ENCODE results near the gene GALNT11. TPM values are rescaled to one million over a fixed set of nuclear protein-coding genes. Genes with fewer than 3 reads are reported as not detected.

Gene GALNT11
- total and polyA plus RNA-seq, 7 experiments from 2014 or later: 16.0 to 41.3 (median 25.6) TPM

DNA sequence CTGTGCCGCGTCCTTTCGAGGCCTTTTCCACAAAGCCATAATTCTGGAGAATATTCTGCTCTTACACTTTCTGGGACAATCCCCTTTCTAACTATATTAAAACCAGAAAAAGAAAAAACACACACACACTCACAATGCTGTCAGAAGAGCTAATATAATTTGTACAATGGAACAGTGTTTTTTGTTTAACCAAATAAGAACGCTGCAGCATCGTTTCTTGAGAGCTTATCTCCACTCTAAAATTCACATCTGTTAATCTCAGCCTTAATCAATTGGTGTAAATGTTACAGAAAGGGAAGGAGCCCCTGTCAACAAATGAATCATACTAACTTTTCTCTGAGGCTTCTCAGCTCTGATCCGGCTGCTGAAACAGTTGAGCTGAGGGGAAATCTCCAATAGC is 123.9 kb downstream of the GALNT11 start:
- intact Hi-C loops (cut with micrococcal nuclease): loop anchor here (5.0 to 10.0 kb wide), 6 partner anchors 215 to 675 kb away; partner anchors contain the start of gene PRKAG2 (in 1 of the 2)
- no peak overlapping the region for H3K4me3 Mint-ChIP-seq
- Histone ChIP-seq H3K9me3 (ENCODE audit: control insufficient read depth in 2 of 3, low read length in 3 of 3) (no peaks in the 10 kb centered on the region), H3K4me1 (ENCODE audit: control insufficient read depth in 2 of 2, insufficient read depth in 2 of 2, low read length in 2 of 2) (peaks cover 14 to 21% of the 10 kb centered on the region in 2 donors), H3K27ac (ENCODE audit: low read depth, low read length) (no peak overlapping the region), H3K4me3 (ENCODE audit: low read length) (no peak overlapping the region), H3K27me3 (ENCODE audit: control insufficient read depth in 2 of 2, insufficient read depth in 2 of 2, low read length in 2 of 2) (no peaks in the 10 kb centered on the region), H3K36me3 (ENCODE audit: control insufficient read depth in 2 of 3, insufficient read depth in 3 of 3, low read length in 3 of 3) (peaks cover 17 to 66% (median 21%) of the 10 kb centered on the region in 3 experiments)
- POLR2A ChIA-PET: no interaction called here
- peak overlapping the region in 6 of 9 donors; percentile 20 to 65 (median 51) for H3K27ac Mint-ChIP-seq
- CTCF ChIA-PET: no interaction called here
- ATAC-seq: no peak
- no peaks in the 10 kb centered on the region for H3K27me3 Mint-ChIP-seq
- DNase-seq: no peak
- peaks cover 0 to 2% (median 0%) of the 10 kb centered on the region in 11 donors for H3K9me3 Mint-ChIP-seq
- H3K36me3 Mint-ChIP-seq: peaks cover 16 to 54% (median 28%) of the 10 kb centered on the region in 5 donors
- peaks cover 19 to 29% (median 23%) of the 10 kb centered on the region in 7 donors for H3K4me1 Mint-ChIP-seq

DNA sequence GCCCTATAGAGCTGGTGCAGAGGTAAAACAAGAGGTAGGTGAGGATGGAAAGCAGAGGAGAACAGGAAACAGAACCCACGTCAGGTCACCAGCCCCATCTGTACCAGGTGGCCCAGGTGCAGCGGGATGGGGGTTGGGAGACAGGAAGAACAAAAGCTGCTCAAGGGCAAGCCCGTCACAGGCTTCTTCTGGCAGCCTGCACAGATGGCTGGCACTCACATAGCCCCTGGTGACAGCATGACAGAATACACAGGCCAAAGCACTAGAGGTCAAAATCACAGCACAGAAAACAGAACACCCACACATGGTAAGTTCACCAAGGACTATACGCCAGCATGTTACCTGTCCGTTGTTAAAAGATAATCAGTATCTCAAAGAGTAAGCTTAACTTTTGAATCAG is 126.8 kb downstream of the GALNT11 start:
- H3K9me3 ChIP-seq (ENCODE audit: control insufficient read depth in 2 of 3, low read length in 3 of 3): no peaks in the 10 kb centered on the region
- peaks cover 17 to 86% (median 21%) of the 10 kb centered on the region in 3 experiments for H3K36me3 ChIP-seq (ENCODE audit: control insufficient read depth in 2 of 3, insufficient read depth in 3 of 3, low read length in 3 of 3)
- H3K27me3 ChIP-seq (ENCODE audit: control insufficient read depth in 2 of 2, insufficient read depth in 2 of 2, low read length in 2 of 2): no peaks in the 10 kb centered on the region
- no peaks in the 10 kb centered on the region for H3K4me1 ChIP-seq (ENCODE audit: control insufficient read depth in 2 of 2, insufficient read depth in 2 of 2, low read length in 2 of 2)
- H3K27ac Mint-ChIP-seq: peak overlapping the region in 5 of 9 donors; percentile 6 to 58 (median 43)
- intact Hi-C loops (cut with micrococcal nuclease): no loop called here
- H3K4me1 Mint-ChIP-seq: peaks cover 0 to 6% (median 3%) of the 10 kb centered on the region in 7 donors
- H3K27ac ChIP-seq (ENCODE audit: low read depth, low read length): no peak overlapping the region
- H3K36me3 Mint-ChIP-seq: peaks cover 16 to 62% (median 30%) of the 10 kb centered on the region in 5 donors
- no peak for DNase-seq
- H3K4me3 ChIP-seq (ENCODE audit: low read length): no peak overlapping the region
- ChIA-PET CTCF (no interaction called here), POLR2A (interaction anchor here (1.3 kb wide), 1 partner anchor 8 kb away, joined by 5 read pairs; no protein-coding TSS in a partner anchor)
- H3K9me3 Mint-ChIP-seq: peaks cover 0 to 2% (median 0%) of the 10 kb centered on the region in 11 donors
- H3K27me3 Mint-ChIP-seq: no peaks in the 10 kb centered on the region
- ATAC-seq: no peak
- H3K4me3 Mint-ChIP-seq: peak overlapping the region in 1 of 10 donors; percentile 0

DNA sequence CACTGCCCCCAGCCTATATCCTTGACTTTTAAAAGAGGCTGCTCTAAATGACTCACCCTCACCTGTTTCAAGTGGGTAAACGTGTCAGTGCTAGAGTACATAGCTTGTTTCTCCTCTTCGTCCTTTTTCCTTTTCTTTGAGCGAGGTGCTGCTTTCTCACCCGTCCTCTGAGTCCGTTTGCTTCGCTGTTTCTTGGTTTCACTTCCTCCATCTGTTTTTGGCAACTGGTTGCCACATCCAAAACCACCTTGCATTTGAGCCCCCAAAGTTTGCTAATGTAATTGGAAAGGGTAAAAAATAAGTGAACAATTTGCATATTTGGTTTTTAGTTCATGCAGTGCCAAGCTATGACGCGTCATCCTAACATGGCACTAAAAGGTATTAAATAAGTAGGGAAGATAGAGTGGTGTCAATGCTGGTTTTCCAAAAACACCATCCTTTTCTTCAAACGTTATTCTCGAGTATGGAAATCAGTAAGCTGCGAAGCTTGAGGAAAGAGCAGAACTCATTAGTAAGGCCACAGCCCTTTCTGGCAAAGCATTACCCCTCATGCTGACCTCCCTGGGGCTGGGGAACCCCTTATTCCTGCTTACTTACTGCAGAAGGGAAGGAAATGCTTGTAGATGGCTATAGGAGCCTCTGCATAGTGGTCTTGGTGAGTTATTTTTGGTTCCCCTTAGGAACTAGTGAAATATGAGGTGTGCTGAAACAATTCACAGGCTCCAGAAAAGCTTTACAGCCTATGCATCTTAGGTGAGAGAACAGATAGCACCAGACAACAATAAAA is 133.5 kb downstream of the GALNT11 start:
- no peak for DNase-seq
- CTCF ChIA-PET: interaction anchor here (1.6 kb wide), 1 partner anchor 15 kb away, joined by 3 read pairs; no protein-coding TSS in a partner anchor
- intact Hi-C loops (cut with micrococcal nuclease): loop anchor here in 1 of 2 donors (2.0 kb wide), 1 partner anchor 14 kb away; no protein-coding TSS in a partner anchor
- Mint-ChIP-seq H3K36me3 (peaks cover 22 to 56% (median 36%) of the 10 kb centered on the region in 5 donors), H3K27me3 (no peaks in the 10 kb centered on the region), H3K4me3 (peak overlapping the region in 9 of 10 donors; percentile 26 to 58 (median 47)), H3K4me1 (peaks cover 8 to 15% (median 12%) of the 10 kb centered on the region in 7 donors), H3K9me3 (no peaks in the 10 kb centered on the region), H3K27ac (peak overlapping the region; percentile 37 to 93 (median 84))
- no peaks in the 10 kb centered on the region for H3K27me3 ChIP-seq (ENCODE audit: control insufficient read depth in 2 of 2, insufficient read depth in 2 of 2, low read length in 2 of 2)
- no peak overlapping the region for H3K27ac ChIP-seq (ENCODE audit: low read depth, low read length)
- H3K36me3 ChIP-seq (ENCODE audit: control insufficient read depth in 2 of 3, insufficient read depth in 3 of 3, low read length in 3 of 3): peaks cover 0 to 71% (median 3%) of the 10 kb centered on the region in 3 experiments
- no peaks in the 10 kb centered on the region for H3K9me3 ChIP-seq (ENCODE audit: control insufficient read depth in 2 of 3, low read length in 3 of 3)
- no peaks in the 10 kb centered on the region for H3K4me1 ChIP-seq (ENCODE audit: control insufficient read depth in 2 of 2, insufficient read depth in 2 of 2, low read length in 2 of 2)
- H3K4me3 ChIP-seq (ENCODE audit: low read length): no peak overlapping the region
- POLR2A ChIA-PET: interaction anchor here (2.8 kb wide), 1 partner anchor 14 kb away, joined by 12 read pairs; no protein-coding TSS in a partner anchor
- ATAC-seq: peak; percentile 54

DNA sequence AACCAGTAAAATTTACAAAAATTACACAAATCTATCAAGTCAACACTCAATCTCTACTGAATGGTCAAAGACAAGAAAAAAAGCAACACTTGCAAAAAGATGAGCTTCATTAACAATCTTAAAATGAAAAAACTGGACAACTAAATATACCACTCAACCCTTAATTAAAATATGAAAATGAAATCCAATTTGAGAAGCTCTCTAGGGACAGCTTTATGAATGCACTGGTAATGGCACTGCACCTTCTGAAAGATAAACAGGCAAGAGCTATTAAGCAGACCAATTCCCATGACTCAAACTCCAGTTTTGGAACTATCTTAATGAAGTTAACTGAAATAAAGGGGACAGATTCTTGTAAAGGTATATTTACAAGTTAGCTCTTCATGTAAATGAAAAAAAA is 135.7 kb downstream of the GALNT11 start:
- intact Hi-C loops (cut with micrococcal nuclease): no loop called here
- Mint-ChIP-seq H3K27ac (peak overlapping the region in 2 of 9 donors; percentile 18 to 21), H3K4me3 (no peak overlapping the region), H3K9me3 (no peaks in the 10 kb centered on the region), H3K27me3 (no peaks in the 10 kb centered on the region), H3K4me1 (peaks cover 7 to 15% (median 12%) of the 10 kb centered on the region in 7 donors), H3K36me3 (peaks cover 19 to 56% (median 37%) of the 10 kb centered on the region in 5 donors)
- ChIA-PET POLR2A (no interaction called here), CTCF (interaction anchor here (0.7 to 0.8 kb wide), 2 partner anchors 175 to 546 kb away, joined by 3 read pairs; no protein-coding TSS in a partner anchor)
- no peak for ATAC-seq
- H3K36me3 ChIP-seq (ENCODE audit: control insufficient read depth in 2 of 3, insufficient read depth in 3 of 3, low read length in 3 of 3): peaks cover 0 to 69% (median 0%) of the 10 kb centered on the region in 3 experiments
- H3K4me3 ChIP-seq (ENCODE audit: low read length): no peak overlapping the region
- H3K27me3 ChIP-seq (ENCODE audit: control insufficient read depth in 2 of 2, insufficient read depth in 2 of 2, low read length in 2 of 2): no peaks in the 10 kb centered on the region
- H3K27ac ChIP-seq (ENCODE audit: low read depth, low read length): no peak overlapping the region
- H3K4me1 ChIP-seq (ENCODE audit: control insufficient read depth in 2 of 2, insufficient read depth in 2 of 2, low read length in 2 of 2): no peaks in the 10 kb centered on the region
- DNase-seq: no peak
- H3K9me3 ChIP-seq (ENCODE audit: control insufficient read depth in 2 of 3, low read length in 3 of 3): no peaks in the 10 kb centered on the region

DNA sequence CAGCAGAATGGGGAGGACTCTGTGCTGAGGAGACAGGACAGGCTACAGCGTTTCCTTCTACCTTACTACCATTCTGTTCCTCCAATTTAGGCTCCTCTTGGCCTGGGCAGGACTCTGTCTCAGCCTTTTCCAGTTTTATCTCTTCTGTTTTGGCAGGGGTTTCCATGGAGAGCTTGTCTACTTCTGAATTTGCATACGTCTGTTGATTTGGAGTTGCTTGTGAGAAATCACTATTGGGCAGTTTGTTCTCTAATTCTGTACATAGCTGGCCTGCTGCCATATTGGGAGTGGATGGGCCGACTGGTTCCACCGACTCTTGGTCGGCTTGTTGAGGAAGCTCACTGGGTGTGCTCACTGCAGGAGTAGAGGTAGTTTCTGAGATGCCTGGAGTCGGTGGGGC is 136.8 kb downstream of the GALNT11 start:
- Histone ChIP-seq H3K27ac (ENCODE audit: low read depth, low read length) (no peak overlapping the region), H3K27me3 (ENCODE audit: control insufficient read depth in 2 of 2, insufficient read depth in 2 of 2, low read length in 2 of 2) (no peaks in the 10 kb centered on the region), H3K4me3 (ENCODE audit: low read length) (no peak overlapping the region), H3K4me1 (ENCODE audit: control insufficient read depth in 2 of 2, insufficient read depth in 2 of 2, low read length in 2 of 2) (no peaks in the 10 kb centered on the region), H3K9me3 (ENCODE audit: control insufficient read depth in 2 of 3, low read length in 3 of 3) (no peaks in the 10 kb centered on the region), H3K36me3 (ENCODE audit: control insufficient read depth in 2 of 3, insufficient read depth in 3 of 3, low read length in 3 of 3) (peaks cover 0 to 75% (median 6%) of the 10 kb centered on the region in 3 experiments)
- Mint-ChIP-seq H3K27ac (peak overlapping the region in 2 of 9 donors; percentile 1 to 18), H3K4me1 (peaks cover 7 to 15% (median 12%) of the 10 kb centered on the region in 7 donors), H3K4me3 (peak overlapping the region in 1 of 10 donors; percentile 26), H3K36me3 (peaks cover 23 to 59% (median 41%) of the 10 kb centered on the region in 5 donors), H3K9me3 (no peaks in the 10 kb centered on the region), H3K27me3 (no peaks in the 10 kb centered on the region)
- ChIA-PET CTCF (no interaction called here), POLR2A (no interaction called here)
- DNase-seq (no peak), ATAC-seq (no peak)
- intact Hi-C loops (cut with micrococcal nuclease): no loop called here
